Endothelial cell of umbilical vein (primary cell): Measurements from ENCODE around the gene ZBTB7C. TPM values are rescaled to one million over a fixed set of nuclear protein-coding genes. Genes with fewer than 3 reads are reported as not detected.

Experiments used
- BruUV-seq: library from RNA; stranded (reverse); fragments of 400-500 nt; replicated peaks from 2 replicates; lab custom pipeline; 2021; lab: Mats Ljungman, UMichigan
- CTCF ChIA-PET: fragments of 300-600, 350-600 bp; sonication (Branson Sonifier 250); formaldehyde crosslinking; loops from one replicate; lab custom pipeline; 2021; ENCODE audit warnings: antibody characterized with exemption, inconsistent platforms; lab: Charles Lee
- POLR2A ChIA-PET: fragments of 300-600, 350-600 bp; sonication (Branson Sonifier 250); formaldehyde crosslinking; loops from one replicate; lab custom pipeline; 2021; ENCODE audit warnings: antibody characterized with exemption, inconsistent platforms; lab: Charles Lee
- DNase-seq: peaks from one replicate; pipeline ENCODE4 v3.0.0-alpha.2; 2011; ENCODE audit warnings: low read depth, low spot score
- FAIRE-seq: peaks from 2 replicates; lab custom pipeline; 2011; peaks lifted over from hg19 to GRCh38; lab: Jason Lieb, UNC
- H2AFZ ChIP-seq: 2 replicates; pipeline ENCODE4 v1.6.0; 2012; ENCODE audit warnings: low read depth, low read length, control low read depth, inconsistent platforms
- H3K27ac ChIP-seq: 2 replicates; pipeline ENCODE4 v1.5.1; 2011; ENCODE audit warnings: low read depth, mild to moderate bottlenecking, control low read depth, low read length, moderate library complexity; ENCODE audit not compliant: insufficient read depth
- H3K27me3 ChIP-seq, 2 experiments: 2 replicates each; pipeline versions ENCODE4 v1.6.0 to v1.6.1; 2011; ENCODE audit warnings: low read length in 2 of 2, mixed read lengths in 1 of 2; ENCODE audit not compliant: control insufficient read depth in 2 of 2, insufficient read depth in 2 of 2
- H3K36me3 ChIP-seq, 2 experiments: 2 replicates in 1 of 2; 3 replicates in 1 of 2; pipeline ENCODE4 v1.5.1; 2011; ENCODE audit warnings: low read length in 2 of 2, mild to moderate bottlenecking in 1 of 2, moderate library complexity in 1 of 2; ENCODE audit not compliant: control insufficient read depth in 2 of 2, insufficient read depth in 2 of 2; ENCODE audit errors: extremely low read depth in 1 of 2
- H3K4me1 ChIP-seq: 3 replicates; pipeline ENCODE4 v1.5.1; 2011; ENCODE audit warnings: mild to moderate bottlenecking, low read length; ENCODE audit not compliant: control insufficient read depth, insufficient read depth; ENCODE audit errors: extremely low read depth
- H3K4me2 ChIP-seq: 2 replicates; pipeline ENCODE4 v1.6.1; 2011; ENCODE audit warnings: low read length, control low read depth, mixed read lengths; ENCODE audit not compliant: insufficient read depth
- H3K4me3 ChIP-seq, 3 experiments: fragments of 200-600 bp in 1 of 3; sonication (generic), shearing (Covaris generic) in 1 of 3; replicated peaks in 1 of 3; 2 replicates each; pipeline ENCODE4 v1.5.1; 2011 to 2016; ENCODE audit warnings: control low read depth in 3 of 3, low read length in 3 of 3, mild to moderate bottlenecking in 2 of 3, inconsistent platforms in 1 of 3, low read depth in 1 of 3, moderate library complexity in 1 of 3; ENCODE audit not compliant: insufficient read depth in 1 of 3
- H3K79me2 ChIP-seq: 2 replicates; pipeline ENCODE4 v1.6.0; 2012; ENCODE audit warnings: low read length, inconsistent platforms; ENCODE audit not compliant: control insufficient read depth, insufficient read depth
- H3K9ac ChIP-seq: replicated peaks from 2 replicates; pipeline ENCODE3; 2011; ENCODE audit warnings: low read length, control low read depth; ENCODE audit not compliant: insufficient read depth; ENCODE audit errors: extremely low read depth
- H3K9me1 ChIP-seq: replicated peaks from 3 replicates; pipeline ENCODE4 v1.6.0; 2011; ENCODE audit warnings: mild to moderate bottlenecking, low read length; ENCODE audit not compliant: control insufficient read depth, insufficient read depth; ENCODE audit errors: extremely low read depth
- H3K9me3 ChIP-seq: replicated peaks from 2 replicates; pipeline ENCODE4 v1.5.1; 2012; ENCODE audit warnings: low read length, inconsistent platforms; ENCODE audit not compliant: control insufficient read depth, insufficient read depth
- H4K20me1 ChIP-seq: replicated peaks from 2 replicates; pipeline ENCODE3; 2011; ENCODE audit warnings: mild to moderate bottlenecking, low read length; ENCODE audit not compliant: control insufficient read depth, insufficient read depth; ENCODE audit errors: extremely low read depth
- EZH2 ChIP-seq: IDR thresholded peaks from 2 replicates; pipeline ENCODE4 v1.6.1; 2012; ENCODE audit warnings: borderline replicate concordance, low read depth, mild to moderate bottlenecking, moderate library complexity, low read length, inconsistent platforms; ENCODE audit not compliant: severe bottlenecking
- FOS ChIP-seq: IDR thresholded peaks from 2 replicates; pipeline ENCODE4 v1.6.1; 2011; ENCODE audit warnings: mild to moderate bottlenecking, low read length, moderate library complexity, borderline replicate concordance; ENCODE audit not compliant: insufficient read depth
- GATA2 ChIP-seq: IDR thresholded peaks from 2 replicates; pipeline ENCODE4 v1.7.0; 2011; ENCODE audit warnings: low read depth, mild to moderate bottlenecking, moderate library complexity, mixed read lengths, low read length; ENCODE audit not compliant: insufficient read length, insufficient read depth
- JUN ChIP-seq: IDR thresholded peaks from 2 replicates; pipeline ENCODE4 v1.6.1; 2011; ENCODE audit warnings: borderline replicate concordance, low read depth; ENCODE audit not compliant: insufficient read length, insufficient read depth
- MYC ChIP-seq: IDR thresholded peaks from one replicate; pipeline ENCODE4 v1.6.1; 2011; ENCODE audit warnings: mild to moderate bottlenecking, low read depth, low read length
- POLR2A ChIP-seq: IDR thresholded peaks from 2 replicates; pipeline ENCODE4 v1.6.1; 2012; ENCODE audit warnings: low read depth, mild to moderate bottlenecking, control low read depth, low read length
- POLR2AphosphoS5 ChIP-seq: IDR thresholded peaks from 2 replicates; pipeline ENCODE4 v1.6.1; 2012; ENCODE audit warnings: low read depth, mild to moderate bottlenecking, control low read depth, low read length, moderate library complexity; ENCODE audit not compliant: insufficient read depth
- dilution Hi-C: fragments of 300-500 bp; cut with MboI; formaldehyde crosslinking; loops from one replicate; pipeline ENCODE4 v1.15.0; 2019; ENCODE audit warnings: low sequenced_read_pairs; ENCODE audit not compliant: extremely low pct_ligation_motif_present
- intact Hi-C: fragments of 100-400 bp; cut with micrococcal nuclease; formaldehyde crosslinking; loops from one replicate; pipeline ENCODE4 v1.10.0; 2022
- polyA plus RNA-seq, 4 experiments: library from polyadenylated mRNA; depleted of rRNA in 3 of 4; stranded (reverse) in 3 of 4; unstranded in 1 of 4; fragments of >200 nt; gene quantifications; 2 replicates each; pipeline versions ENCODE4 v1.2.1 to v1.2.3, GENCODE V29; 2011 to 2012; ENCODE audit warnings: missing spikeins in 1 of 4
- total RNA-seq: library from RNA; stranded (reverse); gene quantifications from 2 replicates; pipeline ENCODE4 v1.2.3, GENCODE V29; 2021
- TF ChIP-seq, protein P1 (sequence below), 2 donors: IDR thresholded peaks; 1 replicate in 1 of 2; 2 replicates in 1 of 2; pipeline ENCODE4 v1.5.1; 2011; ENCODE audit warnings: low read length in 2 of 2, mild to moderate bottlenecking in 2 of 2, moderate library complexity in 2 of 2, control low read depth in 1 of 2, inconsistent platforms in 1 of 2, low read depth in 1 of 2; ENCODE audit not compliant: insufficient read depth in 1 of 2; ENCODE audit errors: extremely low read depth in 1 of 2
- TF ChIP-seq, protein P2 (sequence below): IDR thresholded peaks from 2 replicates; pipeline ENCODE4 v1.6.1; 2011; ENCODE audit not compliant: insufficient read depth, insufficient read length

The ZBTB7C gene
- total and polyA plus RNA-seq, 2 donors (not counting 3 experiments of a cell fraction or from before 2014, with no cell fraction given): not detected

DNA sequence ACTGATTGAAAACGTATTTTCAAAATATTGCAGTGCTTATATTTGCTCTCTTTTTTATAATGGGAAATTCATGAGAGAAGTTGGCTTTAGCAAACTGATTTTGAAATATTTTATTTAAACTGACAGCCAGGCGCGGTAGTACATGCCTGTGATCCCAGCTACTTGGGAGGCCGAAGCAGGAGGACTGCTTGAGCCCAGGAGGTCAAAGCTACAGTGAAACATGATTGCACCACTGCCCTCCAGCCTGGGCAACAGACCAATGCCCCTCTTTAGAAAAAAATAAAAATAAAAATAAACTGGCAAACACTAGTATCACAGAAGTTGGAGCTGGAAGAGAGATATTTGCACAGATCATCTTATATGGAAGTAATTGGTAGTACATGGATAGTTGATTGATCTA is 20.7 kb downstream of the ZBTB7C start:
- Histone ChIP-seq H3K79me2 (no peaks in the 10 kb centered on the region), H3K36me3 (no peaks in the 10 kb centered on the region), H2AFZ (no peak overlapping the region), H3K4me3 (no peak overlapping the region), H3K27ac (no peak overlapping the region), H3K9me1 (no peaks in the 10 kb centered on the region), H3K4me1 (no peaks in the 10 kb centered on the region), H3K9me3 (no peaks in the 10 kb centered on the region), H3K4me2 (no peak overlapping the region), H4K20me1 (no peaks in the 10 kb centered on the region), H3K9ac (no peak overlapping the region), H3K27me3 (peaks cover 0 to 4% of the 10 kb centered on the region in 2 experiments)
- ChIA-PET POLR2A (no interaction called here), CTCF (no interaction called here)
- DNase-seq: no peak
- FAIRE-seq: no peak
- intact Hi-C loops (no loop called here), dilution Hi-C loops (no loop called here)
- no TSS peak for BruUV-seq
- TF ChIP-seq JUN (no peak), EZH2 (no peak), POLR2AphosphoS5 (no peak), GATA2 (no peak), FOS (no peak), POLR2A (no peak), MYC (no peak)
- TF ChIP-seq, protein P1, sequence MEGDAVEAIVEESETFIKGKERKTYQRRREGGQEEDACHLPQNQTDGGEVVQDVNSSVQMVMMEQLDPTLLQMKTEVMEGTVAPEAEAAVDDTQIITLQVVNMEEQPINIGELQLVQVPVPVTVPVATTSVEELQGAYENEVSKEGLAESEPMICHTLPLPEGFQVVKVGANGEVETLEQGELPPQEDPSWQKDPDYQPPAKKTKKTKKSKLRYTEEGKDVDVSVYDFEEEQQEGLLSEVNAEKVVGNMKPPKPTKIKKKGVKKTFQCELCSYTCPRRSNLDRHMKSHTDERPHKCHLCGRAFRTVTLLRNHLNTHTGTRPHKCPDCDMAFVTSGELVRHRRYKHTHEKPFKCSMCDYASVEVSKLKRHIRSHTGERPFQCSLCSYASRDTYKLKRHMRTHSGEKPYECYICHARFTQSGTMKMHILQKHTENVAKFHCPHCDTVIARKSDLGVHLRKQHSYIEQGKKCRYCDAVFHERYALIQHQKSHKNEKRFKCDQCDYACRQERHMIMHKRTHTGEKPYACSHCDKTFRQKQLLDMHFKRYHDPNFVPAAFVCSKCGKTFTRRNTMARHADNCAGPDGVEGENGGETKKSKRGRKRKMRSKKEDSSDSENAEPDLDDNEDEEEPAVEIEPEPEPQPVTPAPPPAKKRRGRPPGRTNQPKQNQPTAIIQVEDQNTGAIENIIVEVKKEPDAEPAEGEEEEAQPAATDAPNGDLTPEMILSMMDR (IDR thresholded peaks at IDR 0.05; ENCODE audit: extremely low read depth in 1 of 2, insufficient read depth in 1 of 2, low read depth in 1 of 2, low read length in 2 of 2): no peak
- TF ChIP-seq, protein P2, sequence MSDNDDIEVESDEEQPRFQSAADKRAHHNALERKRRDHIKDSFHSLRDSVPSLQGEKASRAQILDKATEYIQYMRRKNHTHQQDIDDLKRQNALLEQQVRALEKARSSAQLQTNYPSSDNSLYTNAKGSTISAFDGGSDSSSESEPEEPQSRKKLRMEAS: no peak
